H4 (cell line): ENCODE results near the gene RPS6KL1. TPM values are rescaled to one million over a fixed set of nuclear protein-coding genes. Genes with fewer than 3 reads are reported as not detected.

Source experiments
- DNase-seq: peaks from one replicate; pipeline ENCODE4 v3.0.0-alpha.2; 2015; ENCODE audit warnings: low spot score
- total RNA-seq: library from RNA; depleted of rRNA; stranded (reverse); fragments of >200 nt; shearing (Covaris generic); gene quantifications from 2 replicates; pipeline ENCODE4 v1.2.3, GENCODE V29; 2014

The RPS6KL1 gene
- total RNA-seq, 1 experiment from 2014 or later, result not detected

- DNase-seq, result no peak
Measured at GRCh38 chr14:74886001-74886400, 37.1 kb downstream of the RPS6KL1 start.

DNA sequence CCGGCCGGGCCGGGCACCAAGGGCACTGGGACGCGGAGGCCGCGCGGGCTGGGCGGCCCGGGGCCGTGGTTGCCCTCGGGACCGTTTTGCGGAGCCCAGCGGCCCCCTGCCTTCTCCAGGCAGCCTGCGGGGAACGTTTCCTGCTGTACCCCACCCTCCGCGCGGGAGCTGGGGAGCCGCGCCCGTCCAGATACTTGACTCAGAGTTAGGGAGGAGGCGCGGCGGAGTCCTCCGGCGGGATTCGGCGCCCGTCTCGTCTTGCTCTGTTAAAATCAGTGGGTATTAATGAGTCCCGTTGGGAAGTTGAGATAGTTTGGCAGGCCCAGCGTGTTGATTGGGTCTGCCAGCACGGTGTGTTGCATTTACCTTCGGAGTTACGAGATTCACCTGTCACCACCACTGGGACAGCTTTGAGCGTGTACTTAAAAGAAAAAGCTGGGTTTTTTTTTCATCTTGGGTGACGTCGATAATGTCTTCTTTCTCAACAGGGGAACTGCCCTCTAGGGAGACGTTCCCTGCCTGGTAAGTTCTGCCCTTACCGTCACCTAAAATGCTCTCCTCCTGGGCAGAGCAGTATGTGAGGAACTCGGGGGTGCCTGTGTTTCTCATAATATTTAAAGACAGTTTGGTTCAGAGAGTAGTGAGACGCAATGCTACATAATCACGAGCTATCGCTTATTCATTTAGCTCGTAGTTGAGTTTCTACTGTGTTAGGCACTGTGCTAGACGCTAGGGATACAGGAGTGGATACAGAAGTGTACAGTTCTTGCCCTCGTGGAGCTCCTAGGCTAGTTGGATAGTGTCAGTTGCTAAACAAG lies 40.7 kb downstream of the RPS6KL1 start:
- no peak for DNase-seq

DNA sequence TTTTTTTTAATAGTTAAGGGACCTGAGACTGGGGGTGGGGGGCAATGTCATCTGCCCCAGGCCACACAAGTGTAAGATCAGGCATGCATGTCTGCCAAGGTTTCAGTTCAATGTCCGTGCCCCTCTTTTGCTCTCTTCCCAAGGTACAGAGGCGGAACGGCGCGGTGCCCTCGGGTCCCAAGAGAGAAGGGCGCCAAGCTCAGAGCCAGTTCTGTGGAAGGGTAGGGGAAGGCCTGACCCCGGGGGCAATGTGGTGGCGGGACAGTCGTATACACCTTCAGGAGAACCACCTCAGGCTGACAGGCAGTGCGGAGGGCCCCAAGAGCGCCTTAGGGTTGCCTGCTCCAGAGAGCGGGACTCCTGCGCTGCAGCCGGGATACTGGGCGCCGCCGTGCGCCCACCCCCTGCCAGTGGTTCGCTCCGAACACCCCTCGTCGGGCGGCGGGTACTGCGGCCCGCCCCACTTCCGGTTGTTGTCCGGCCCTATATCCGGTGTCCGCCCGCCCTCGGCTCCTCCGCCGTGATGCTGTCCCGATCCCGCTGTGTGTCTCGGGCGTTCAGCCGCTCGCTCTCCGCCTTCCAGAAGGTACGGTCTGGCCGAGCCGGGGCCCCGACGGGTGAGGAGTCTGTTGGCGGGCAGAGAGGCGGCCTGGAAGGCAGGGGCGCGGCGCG lies 41.5 kb downstream of the RPS6KL1 start, which contains the start of gene DLST:
Gene DLST (plus strand): TSS at position 486 of the 672 bp plus-strand sequence. CDS start 38 bp downstream, at position 524.
- DNase-seq, result peak; percentile 69

GRCh38 chr14:74879427-74880182 lies 43.5 kb downstream of the RPS6KL1 start:
- no peak for DNase-seq

DNA sequence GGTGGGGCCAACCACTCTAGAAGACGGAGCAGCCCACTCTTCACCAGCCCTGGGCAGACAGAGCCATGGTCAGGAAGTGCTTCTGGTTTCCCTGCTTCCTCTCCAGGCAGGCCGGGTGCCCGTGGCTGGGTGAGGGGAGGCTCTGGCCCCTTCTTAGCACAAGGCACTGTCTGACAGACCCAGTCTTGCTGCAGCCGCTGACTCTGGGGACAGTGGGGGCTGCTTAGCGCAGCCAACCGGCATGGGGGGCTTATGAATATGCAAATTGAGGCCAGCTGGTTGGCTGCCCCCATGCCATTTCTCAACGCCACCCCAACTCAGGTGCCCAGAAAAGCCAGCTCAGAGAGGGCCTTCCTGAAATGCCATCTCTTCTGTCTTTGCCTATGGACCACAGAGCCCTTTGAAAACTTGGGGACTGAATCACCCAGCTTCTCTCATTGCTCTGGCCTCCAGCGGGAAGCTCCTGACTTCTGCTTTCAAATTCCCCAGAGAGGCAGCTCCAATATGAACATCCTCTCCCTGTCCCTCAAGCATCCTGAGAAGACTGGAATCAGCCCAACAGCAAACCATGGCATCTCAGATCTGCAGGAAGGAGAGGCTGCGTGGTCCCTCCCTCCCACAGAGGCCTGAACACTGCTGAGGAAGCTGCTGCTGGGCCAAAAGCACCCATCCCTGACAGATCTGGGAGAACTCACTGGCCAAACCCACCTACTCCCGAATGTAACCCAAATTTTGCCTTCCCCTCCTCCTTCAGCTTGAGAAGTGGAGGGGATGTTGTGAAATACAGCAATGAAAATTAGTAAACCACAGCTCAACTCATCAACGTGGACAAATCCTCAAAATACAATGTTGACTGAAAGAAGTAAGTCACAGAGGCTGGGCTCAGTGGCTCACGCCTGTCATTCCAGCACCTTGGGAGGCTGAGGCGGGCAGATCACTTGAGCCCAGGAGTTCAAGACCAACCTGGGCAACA lies 46.8 kb downstream of the RPS6KL1 start, which contains the start of gene PROX2:
Gene PROX2 (minus strand): TSS at position 205 of the 973 bp plus-strand sequence. CDS start 12,311 bp downstream, outside the sequence.
- no peak for DNase-seq

DNA sequence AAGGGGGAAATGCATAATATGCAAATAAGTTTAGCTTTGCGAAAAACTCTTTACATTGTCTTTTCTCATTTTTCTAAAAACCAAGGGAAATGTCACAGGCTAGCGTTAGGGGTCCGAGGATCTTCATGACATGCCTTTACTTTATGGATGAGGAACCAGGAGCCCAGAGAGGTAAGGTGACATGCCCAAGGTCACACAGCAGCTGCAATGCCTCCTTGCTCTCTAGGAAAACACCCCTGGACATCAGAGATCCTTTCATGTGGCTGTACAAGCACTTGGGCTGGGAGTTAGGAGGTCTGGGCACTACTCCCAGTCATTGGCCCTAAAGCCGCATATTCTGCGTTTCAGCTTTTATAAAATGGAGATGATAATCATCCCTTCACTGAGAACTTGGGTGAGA lies 47.9 kb downstream of the RPS6KL1 start:
- DNase-seq, result no peak

- no peak for DNase-seq
Measured at GRCh38 chr14:74871819-74872218, 51.2 kb downstream of the RPS6KL1 start.

- no peak for DNase-seq
Measured at GRCh38 chr14:74868739-74869138, 54.3 kb downstream of the RPS6KL1 start.

DNA sequence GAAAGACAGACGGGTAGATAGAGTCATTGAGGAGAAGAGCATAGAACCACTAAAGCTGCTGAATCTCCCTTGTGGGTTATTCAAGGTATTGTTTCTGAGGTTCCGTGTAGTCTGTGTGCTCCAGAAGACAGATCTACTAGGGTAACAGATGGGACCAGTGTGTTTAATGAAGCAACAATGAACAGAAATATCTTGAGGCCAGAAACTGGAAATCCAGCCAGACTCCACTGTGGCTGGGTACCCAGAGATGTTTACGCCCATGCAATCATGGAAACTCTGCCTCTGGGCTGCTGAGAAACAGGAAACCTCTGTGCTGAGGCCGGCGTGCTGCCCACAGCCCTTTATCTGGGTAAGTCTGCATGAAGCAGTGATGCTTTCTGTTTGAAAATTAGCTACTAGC lies 55.4 kb downstream of the RPS6KL1 start:
- no peak for DNase-seq

DNA sequence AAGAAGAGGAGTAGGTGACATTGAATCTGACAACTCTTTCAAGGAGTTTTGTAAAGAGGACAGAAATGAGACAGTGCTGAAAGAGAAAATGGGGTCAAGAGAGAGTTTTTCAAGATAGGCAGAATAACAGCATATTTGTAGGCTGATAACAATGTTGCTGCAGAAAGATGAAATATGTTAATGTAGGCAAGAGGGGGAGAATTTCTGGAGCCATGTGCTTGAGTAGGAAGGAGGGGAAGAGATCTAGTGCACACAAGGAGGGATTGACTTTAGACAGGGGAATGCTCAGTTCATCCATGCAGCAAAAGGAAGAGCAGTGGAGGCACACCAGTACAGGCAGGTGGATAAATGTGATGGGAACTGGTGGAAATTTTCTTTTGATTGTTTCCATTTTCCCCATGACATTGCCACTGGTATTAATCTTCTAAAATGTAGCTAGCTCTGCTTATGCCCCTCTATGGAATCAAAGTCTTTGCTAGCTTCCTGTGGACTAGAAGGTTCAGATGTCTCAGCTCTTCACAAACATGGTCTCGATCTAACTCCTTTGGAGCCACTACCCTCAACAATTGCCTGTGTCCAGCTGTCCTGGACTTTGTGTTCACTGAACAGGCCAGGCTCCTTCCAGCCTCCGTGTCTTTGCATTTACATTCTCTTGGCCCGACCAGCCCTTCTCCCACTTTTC lies 56.2 kb downstream of the RPS6KL1 start:
- no peak for DNase-seq

DNA sequence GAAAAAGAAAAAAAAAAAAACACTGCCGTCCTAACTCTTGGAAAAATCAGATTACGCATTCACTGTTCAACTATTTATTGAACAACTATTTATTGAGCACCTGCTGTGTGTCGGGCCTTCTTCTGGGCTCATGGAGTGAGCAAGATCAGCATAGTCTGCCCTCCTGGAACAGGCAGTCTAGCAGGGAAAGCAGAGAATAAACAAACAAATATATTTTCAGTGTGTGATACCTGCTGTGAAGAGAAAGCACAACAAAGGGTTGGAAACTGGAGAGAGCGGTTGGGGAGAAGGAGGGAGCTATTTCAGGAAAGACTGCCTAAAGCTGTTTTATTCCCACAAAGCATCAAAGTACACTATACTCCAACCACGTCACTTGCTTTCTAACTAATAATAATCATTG lies 57.9 kb downstream of the RPS6KL1 start:
- no peak for DNase-seq

DNA sequence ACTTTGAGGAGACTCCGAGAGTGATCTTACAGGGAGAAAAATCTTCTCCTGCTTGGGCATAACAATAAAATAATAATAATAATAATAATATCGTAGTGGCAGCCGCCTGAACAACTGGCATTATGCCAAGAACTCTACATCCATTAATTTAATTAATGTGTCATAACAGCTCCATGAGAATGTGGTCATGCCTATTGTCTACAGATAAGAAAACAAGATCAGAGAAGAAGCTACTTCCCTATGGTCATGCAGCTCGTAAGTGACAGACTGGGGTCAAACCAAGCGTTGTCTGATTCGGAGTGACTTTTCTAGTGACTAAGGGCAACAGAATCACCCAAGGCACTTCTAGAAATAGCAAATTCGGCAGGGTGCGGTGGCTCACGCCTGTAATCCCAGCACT lies 58.9 kb downstream of the RPS6KL1 start:
- DNase-seq, result no peak

GRCh38 chr14:74863274-74863673 lies 59.8 kb downstream of the RPS6KL1 start:
- no peak for DNase-seq

- DNase-seq, result no peak
Measured at GRCh38 chr14:74861734-74862090, 61.3 kb downstream of the RPS6KL1 start.

- peak; percentile 66 for DNase-seq
Measured at GRCh38 chr14:74860899-74861733, 61.9 kb downstream of the RPS6KL1 start.

- DNase-seq, result no peak
Measured at GRCh38 chr14:74859757-74860552, 63.1 kb downstream of the RPS6KL1 start.

DNA sequence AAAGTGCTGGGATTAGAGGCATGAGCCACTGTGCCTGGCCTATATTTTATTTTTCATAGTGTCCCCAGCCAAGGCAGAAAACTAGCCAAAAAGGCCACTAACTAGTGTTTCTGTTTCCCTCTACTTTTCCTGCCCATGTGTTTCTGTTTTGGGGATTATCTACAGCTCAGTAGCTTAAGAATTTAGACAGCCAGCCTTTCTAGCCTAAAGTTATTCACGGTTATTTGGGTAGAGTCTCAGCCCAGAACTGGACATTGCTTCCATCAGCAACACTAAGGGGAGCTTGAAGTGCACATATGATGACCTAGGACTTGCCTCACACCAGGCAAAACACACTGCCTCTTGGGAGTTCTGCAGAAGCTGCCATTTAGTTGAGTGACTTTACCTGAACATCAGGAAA lies 65.0 kb downstream of the RPS6KL1 start:
- DNase-seq, result no peak

GRCh38 chr14:74856366-74856765 lies 66.7 kb downstream of the RPS6KL1 start:
- no peak for DNase-seq

GRCh38 chr14:74855945-74856344 lies 67.1 kb downstream of the RPS6KL1 start:
- no peak for DNase-seq
